GM12878 (cell line): ENCODE data around the gene MRPS5. TPM values are rescaled to one million over a fixed set of nuclear protein-coding genes. Genes with fewer than 3 reads are reported as not detected.

Source experiments
- NBN ChIP-seq: fragments of 450-650 bp; IDR thresholded peaks from 2 replicates; pipeline ENCODE4 v1.6.1; 2016
- PAX8 ChIP-seq: fragments of 450-650 bp; IDR thresholded peaks from 2 replicates; pipeline ENCODE4 v1.6.1; 2017; ENCODE audit warnings: mild to moderate bottlenecking, moderate library complexity
- PML ChIP-seq: IDR thresholded peaks from 2 replicates; pipeline ENCODE4 v1.6.1; 2012; ENCODE audit warnings: low read length, inconsistent platforms
- ZNF24 ChIP-seq: fragments of 450-650 bp; IDR thresholded peaks from 2 replicates; pipeline ENCODE4 v1.6.1; 2017; ENCODE audit warnings: antibody characterized with exemption, mild to moderate bottlenecking
- ZNF274 ChIP-seq: IDR thresholded peaks from one replicate; pipeline ENCODE4 v1.8.0; 2011; ENCODE audit not compliant: insufficient read length, insufficient read depth
- polyA plus RNA-seq, 11 experiments: library from polyadenylated mRNA; depleted of rRNA in 4 of 11; unstranded in 6 of 11; stranded (reverse) in 5 of 11; fragments of >200 nt; fragmentation: Nextera tagmentation in 4 of 11; fragmentation: Illumina TruSeq in 1 of 11; extraction: Ambion mirVana in 4 of 11; extraction: Trizol in 1 of 11; gene quantifications; 1 replicate in 1 of 11; 2 replicates in 10 of 11; pipeline versions ENCODE4 v1.2.1 to v1.2.3, GENCODE V29; 2011 to 2016; ENCODE audit warnings: inconsistent platforms in 2 of 11, missing spikeins in 2 of 11, low read depth in 1 of 11
- total RNA-seq, 4 experiments: library from RNA; depleted of rRNA in 3 of 4; stranded (reverse); fragments of >200 nt in 3 of 4; fragmentation: Illumina TruSeq in 1 of 4; extraction: Trizol in 1 of 4; gene quantifications; 2 replicates each; pipeline versions ENCODE4 v1.2.1 to v1.2.3, GENCODE V29; 2013 to 2021
- TF ChIP-seq, protein P1 (sequence below): fragments of 450-650 bp; IDR thresholded peaks from 2 replicates; pipeline ENCODE4 v1.6.1; 2016; ENCODE audit warnings: mild to moderate bottlenecking, moderate library complexity, borderline replicate concordance
- TF ChIP-seq, protein P2 (sequence below): fragments of 450-650 bp; IDR thresholded peaks from 2 replicates; pipeline ENCODE4 v1.6.1; 2017; ENCODE audit warnings: mild to moderate bottlenecking, moderate library complexity

The MRPS5 gene
- total and polyA plus RNA-seq, 10 of the 15 experiments (the other 5 are each of a cell fraction or from before 2014, with no cell fraction given): 54.8 to 93.0 (median 76.3) TPM

DNA sequence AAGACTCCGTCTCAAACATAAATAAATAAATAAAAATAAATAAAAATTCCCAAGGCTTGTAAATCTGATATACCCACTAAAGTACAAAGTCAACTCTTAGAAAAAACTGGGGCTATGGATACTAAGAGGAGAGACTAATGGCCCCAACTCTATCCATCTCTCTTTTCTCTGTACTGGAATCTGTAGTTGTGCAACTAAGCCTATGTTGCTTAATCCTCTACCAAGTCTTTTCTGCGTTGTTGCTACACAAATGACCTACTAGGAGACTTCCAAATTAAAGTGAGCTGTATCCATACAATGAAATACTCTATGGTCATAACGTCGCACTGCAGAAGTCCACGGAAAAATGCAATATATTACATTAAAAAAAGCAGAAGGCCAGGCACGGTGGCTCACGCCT, 8.1 kb downstream of the MRPS5 start (continued):
- TF ChIP-seq, protein P1, sequence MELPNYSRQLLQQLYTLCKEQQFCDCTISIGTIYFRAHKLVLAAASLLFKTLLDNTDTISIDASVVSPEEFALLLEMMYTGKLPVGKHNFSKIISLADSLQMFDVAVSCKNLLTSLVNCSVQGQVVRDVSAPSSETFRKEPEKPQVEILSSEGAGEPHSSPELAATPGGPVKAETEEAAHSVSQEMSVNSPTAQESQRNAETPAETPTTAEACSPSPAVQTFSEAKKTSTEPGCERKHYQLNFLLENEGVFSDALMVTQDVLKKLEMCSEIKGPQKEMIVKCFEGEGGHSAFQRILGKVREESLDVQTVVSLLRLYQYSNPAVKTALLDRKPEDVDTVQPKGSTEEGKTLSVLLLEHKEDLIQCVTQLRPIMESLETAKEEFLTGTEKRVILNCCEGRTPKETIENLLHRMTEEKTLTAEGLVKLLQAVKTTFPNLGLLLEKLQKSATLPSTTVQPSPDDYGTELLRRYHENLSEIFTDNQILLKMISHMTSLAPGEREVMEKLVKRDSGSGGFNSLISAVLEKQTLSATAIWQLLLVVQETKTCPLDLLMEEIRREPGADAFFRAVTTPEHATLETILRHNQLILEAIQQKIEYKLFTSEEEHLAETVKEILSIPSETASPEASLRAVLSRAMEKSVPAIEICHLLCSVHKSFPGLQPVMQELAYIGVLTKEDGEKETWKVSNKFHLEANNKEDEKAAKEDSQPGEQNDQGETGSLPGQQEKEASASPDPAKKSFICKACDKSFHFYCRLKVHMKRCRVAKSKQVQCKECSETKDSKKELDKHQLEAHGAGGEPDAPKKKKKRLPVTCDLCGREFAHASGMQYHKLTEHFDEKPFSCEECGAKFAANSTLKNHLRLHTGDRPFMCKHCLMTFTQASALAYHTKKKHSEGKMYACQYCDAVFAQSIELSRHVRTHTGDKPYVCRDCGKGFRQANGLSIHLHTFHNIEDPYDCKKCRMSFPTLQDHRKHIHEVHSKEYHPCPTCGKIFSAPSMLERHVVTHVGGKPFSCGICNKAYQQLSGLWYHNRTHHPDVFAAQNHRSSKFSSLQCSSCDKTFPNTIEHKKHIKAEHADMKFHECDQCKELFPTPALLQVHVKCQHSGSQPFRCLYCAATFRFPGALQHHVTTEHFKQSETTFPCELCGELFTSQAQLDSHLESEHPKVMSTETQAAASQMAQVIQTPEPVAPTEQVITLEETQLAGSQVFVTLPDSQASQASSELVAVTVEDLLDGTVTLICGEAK: no peak
- TF ChIP-seq PAX8 (no peak), ZNF274 (no peak), PML (no peak), ZNF24 (no peak), NBN (no peak)
- TF ChIP-seq, protein P2, sequence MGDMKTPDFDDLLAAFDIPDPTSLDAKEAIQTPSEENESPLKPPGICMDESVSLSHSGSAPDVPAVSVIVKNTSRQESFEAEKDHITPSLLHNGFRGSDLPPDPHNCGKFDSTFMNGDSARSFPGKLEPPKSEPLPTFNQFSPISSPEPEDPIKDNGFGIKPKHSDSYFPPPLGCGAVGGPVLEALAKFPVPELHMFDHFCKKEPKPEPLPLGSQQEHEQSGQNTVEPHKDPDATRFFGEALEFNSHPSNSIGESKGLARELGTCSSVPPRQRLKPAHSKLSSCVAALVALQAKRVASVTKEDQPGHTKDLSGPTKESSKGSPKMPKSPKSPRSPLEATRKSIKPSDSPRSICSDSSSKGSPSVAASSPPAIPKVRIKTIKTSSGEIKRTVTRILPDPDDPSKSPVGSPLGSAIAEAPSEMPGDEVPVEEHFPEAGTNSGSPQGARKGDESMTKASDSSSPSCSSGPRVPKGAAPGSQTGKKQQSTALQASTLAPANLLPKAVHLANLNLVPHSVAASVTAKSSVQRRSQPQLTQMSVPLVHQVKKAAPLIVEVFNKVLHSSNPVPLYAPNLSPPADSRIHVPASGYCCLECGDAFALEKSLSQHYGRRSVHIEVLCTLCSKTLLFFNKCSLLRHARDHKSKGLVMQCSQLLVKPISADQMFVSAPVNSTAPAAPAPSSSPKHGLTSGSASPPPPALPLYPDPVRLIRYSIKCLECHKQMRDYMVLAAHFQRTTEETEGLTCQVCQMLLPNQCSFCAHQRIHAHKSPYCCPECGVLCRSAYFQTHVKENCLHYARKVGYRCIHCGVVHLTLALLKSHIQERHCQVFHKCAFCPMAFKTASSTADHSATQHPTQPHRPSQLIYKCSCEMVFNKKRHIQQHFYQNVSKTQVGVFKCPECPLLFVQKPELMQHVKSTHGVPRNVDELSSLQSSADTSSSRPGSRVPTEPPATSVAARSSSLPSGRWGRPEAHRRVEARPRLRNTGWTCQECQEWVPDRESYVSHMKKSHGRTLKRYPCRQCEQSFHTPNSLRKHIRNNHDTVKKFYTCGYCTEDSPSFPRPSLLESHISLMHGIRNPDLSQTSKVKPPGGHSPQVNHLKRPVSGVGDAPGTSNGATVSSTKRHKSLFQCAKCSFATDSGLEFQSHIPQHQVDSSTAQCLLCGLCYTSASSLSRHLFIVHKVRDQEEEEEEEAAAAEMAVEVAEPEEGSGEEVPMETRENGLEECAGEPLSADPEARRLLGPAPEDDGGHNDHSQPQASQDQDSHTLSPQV: no peak
